ENCODE results near the gene CBLB. TPM values are rescaled to one million over a fixed set of nuclear protein-coding genes. Genes with fewer than 3 reads are reported as not detected.

The CBLB gene
- total RNA-seq, 1 donor from 2014 or later = 45.9 TPM

DNA sequence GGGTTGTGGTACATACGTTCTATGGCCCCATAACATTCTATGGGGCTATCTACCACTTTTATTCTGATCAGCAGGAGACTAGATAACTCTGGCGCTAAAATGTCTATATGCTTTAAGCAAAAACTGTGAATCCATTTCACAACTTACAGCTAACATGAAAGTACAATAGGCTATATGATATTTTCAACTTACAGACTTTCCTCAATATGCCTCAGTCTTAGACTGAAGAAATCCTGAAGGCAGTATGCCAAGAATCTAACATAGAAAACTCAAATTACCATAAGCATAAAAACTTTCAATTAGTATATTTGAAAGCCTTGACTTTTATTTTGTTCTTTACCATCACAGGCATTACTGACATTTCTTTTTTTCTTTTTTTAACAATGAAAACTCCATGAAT lies 81.4 kb downstream of the CBLB start:
- DNase-seq (ENCODE audit: low read depth) = no peak
- peaks cover 18% of the 10 kb centered on the region for H4K20me1 ChIP-seq (ENCODE audit: insufficient read depth, low read length)

DNA sequence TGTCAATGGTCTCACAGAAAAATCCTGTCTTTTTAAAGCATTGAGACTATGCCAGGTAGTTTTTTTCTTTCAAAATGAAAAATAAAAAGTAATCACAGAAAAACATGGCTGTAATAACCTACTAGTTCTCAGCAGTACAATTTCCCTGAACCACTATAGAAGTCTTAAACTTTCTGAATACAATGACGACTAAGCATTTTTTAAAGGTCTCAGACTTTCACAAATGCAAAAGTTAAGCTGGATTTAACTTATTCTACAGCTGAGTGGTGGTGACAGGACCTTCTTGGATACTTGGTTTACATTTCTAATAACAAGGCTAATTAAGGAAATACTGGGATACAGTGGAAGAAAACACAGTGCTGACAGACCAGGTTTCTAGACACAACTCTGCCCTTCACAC lies 81.8 kb downstream of the CBLB start:
- peaks cover 88% of the 10 kb centered on the region for H3K79me2 ChIP-seq (ENCODE audit: insufficient read depth, low read length)
- Mint-ChIP-seq H3K4me1 (ENCODE audit: low read depth, unreplicated experiment) (peaks cover 43% of the 10 kb centered on the region), H3K36me3 (ENCODE audit: low read depth, unreplicated experiment) (peaks cover 4% of the 10 kb centered on the region), H3K4me3 (ENCODE audit: unreplicated experiment) (no peak overlapping the region), H3K27me3 (ENCODE audit: low read depth, unreplicated experiment) (no peaks in the 10 kb centered on the region), H3K9me3 (ENCODE audit: unreplicated experiment) (no peaks in the 10 kb centered on the region), H3K27ac (ENCODE audit: unreplicated experiment) (no peak overlapping the region)
- H2AFZ ChIP-seq (ENCODE audit: low read depth, low read length) = no peak overlapping the region
- H3K4me2 ChIP-seq (ENCODE audit: low read length) = no peak overlapping the region
- H3K27me3 ChIP-seq (ENCODE audit: insufficient read depth, low read length) = no peaks in the 10 kb centered on the region
- H3K9ac ChIP-seq (ENCODE audit: low read length) = no peak overlapping the region
- H3K4me1 ChIP-seq (ENCODE audit: insufficient read depth, low read length) = peaks cover 16% of the 10 kb centered on the region
- no peaks in the 10 kb centered on the region for H3K36me3 ChIP-seq (ENCODE audit: insufficient read depth, low read length)
- H3K27ac ChIP-seq (ENCODE audit: low read depth, low read length) = no peak overlapping the region
- TF ChIP-seq EZH2 (IDR thresholded peaks at IDR 0.05; ENCODE audit: insufficient read depth, low read length) = no peak
- TF ChIP-seq, protein P1, sequence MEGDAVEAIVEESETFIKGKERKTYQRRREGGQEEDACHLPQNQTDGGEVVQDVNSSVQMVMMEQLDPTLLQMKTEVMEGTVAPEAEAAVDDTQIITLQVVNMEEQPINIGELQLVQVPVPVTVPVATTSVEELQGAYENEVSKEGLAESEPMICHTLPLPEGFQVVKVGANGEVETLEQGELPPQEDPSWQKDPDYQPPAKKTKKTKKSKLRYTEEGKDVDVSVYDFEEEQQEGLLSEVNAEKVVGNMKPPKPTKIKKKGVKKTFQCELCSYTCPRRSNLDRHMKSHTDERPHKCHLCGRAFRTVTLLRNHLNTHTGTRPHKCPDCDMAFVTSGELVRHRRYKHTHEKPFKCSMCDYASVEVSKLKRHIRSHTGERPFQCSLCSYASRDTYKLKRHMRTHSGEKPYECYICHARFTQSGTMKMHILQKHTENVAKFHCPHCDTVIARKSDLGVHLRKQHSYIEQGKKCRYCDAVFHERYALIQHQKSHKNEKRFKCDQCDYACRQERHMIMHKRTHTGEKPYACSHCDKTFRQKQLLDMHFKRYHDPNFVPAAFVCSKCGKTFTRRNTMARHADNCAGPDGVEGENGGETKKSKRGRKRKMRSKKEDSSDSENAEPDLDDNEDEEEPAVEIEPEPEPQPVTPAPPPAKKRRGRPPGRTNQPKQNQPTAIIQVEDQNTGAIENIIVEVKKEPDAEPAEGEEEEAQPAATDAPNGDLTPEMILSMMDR (IDR thresholded peaks at IDR 0.05; ENCODE audit: insufficient read depth, low read depth, low read length) = no peak
- H3K4me3 ChIP-seq (ENCODE audit: insufficient read depth, low read depth, low read length) = no peak overlapping the region
- H3K9me3 ChIP-seq (ENCODE audit: insufficient read depth, low read depth, low read length) = no peaks in the 10 kb centered on the region
- no peak for DNase-seq (ENCODE audit: low read depth)
- no peak for FAIRE-seq
- H4K20me1 ChIP-seq (ENCODE audit: insufficient read depth, low read length) = peaks cover 16% of the 10 kb centered on the region

More for the DNA sequence above, 81.4 kb downstream of the CBLB start:
- no peak overlapping the region for H3K4me3 ChIP-seq (ENCODE audit: insufficient read depth, low read depth, low read length)
- TF ChIP-seq, protein P1 (IDR thresholded peaks at IDR 0.05; ENCODE audit: insufficient read depth, low read depth, low read length) = no peak
- TF ChIP-seq EZH2 (IDR thresholded peaks at IDR 0.05; ENCODE audit: insufficient read depth, low read length) = no peak
- no peak overlapping the region for H3K4me3 Mint-ChIP-seq (ENCODE audit: unreplicated experiment)
- H3K27me3 Mint-ChIP-seq (ENCODE audit: low read depth, unreplicated experiment) = no peaks in the 10 kb centered on the region
- H3K9ac ChIP-seq (ENCODE audit: low read length) = no peak overlapping the region
- H3K27ac Mint-ChIP-seq (ENCODE audit: unreplicated experiment) = no peak overlapping the region
- H2AFZ ChIP-seq (ENCODE audit: low read depth, low read length) = no peak overlapping the region
- no peak overlapping the region for H3K4me2 ChIP-seq (ENCODE audit: low read length)
- peaks cover 3% of the 10 kb centered on the region for H3K36me3 Mint-ChIP-seq (ENCODE audit: low read depth, unreplicated experiment)
- H3K9me3 Mint-ChIP-seq (ENCODE audit: unreplicated experiment) = no peaks in the 10 kb centered on the region
- FAIRE-seq = no peak
- no peaks in the 10 kb centered on the region for H3K9me3 ChIP-seq (ENCODE audit: insufficient read depth, low read depth, low read length)
- no peaks in the 10 kb centered on the region for H3K36me3 ChIP-seq (ENCODE audit: insufficient read depth, low read length)
- no peaks in the 10 kb centered on the region for H3K27me3 ChIP-seq (ENCODE audit: insufficient read depth, low read length)
- H3K4me1 ChIP-seq (ENCODE audit: insufficient read depth, low read length) = peaks cover 21% of the 10 kb centered on the region
- peaks cover 44% of the 10 kb centered on the region for H3K4me1 Mint-ChIP-seq (ENCODE audit: low read depth, unreplicated experiment)
- peaks cover 89% of the 10 kb centered on the region for H3K79me2 ChIP-seq (ENCODE audit: insufficient read depth, low read length)
- no peak overlapping the region for H3K27ac ChIP-seq (ENCODE audit: low read depth, low read length)

DNA sequence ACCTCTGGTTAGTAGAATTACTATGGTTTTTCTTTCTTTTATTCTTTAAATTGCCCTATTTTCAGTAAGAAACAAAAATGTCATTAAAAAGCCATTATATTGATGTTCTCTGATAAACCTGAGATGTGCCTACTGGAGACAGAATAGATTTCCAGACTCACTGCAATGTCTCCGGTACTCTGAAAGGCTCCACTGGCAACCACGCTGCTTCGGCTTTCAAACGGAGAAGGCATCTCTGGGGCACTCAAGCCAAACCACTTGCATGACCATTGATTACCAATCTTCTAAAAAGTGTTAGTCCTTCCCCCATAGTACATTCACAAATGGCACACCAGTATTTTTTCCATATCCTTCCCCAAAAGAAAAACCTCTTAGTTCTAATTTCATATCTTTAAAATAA lies 82.6 kb downstream of the CBLB start:
- no peak overlapping the region for H3K27ac ChIP-seq (ENCODE audit: low read depth, low read length)
- H3K9ac ChIP-seq (ENCODE audit: low read length) = no peak overlapping the region
- DNase-seq (ENCODE audit: low read depth) = no peak
- H3K36me3 ChIP-seq (ENCODE audit: insufficient read depth, low read length) = no peaks in the 10 kb centered on the region
- no peaks in the 10 kb centered on the region for H3K27me3 ChIP-seq (ENCODE audit: insufficient read depth, low read length)
- Mint-ChIP-seq H3K4me3 (ENCODE audit: unreplicated experiment) (no peak overlapping the region), H3K36me3 (ENCODE audit: low read depth, unreplicated experiment) (peaks cover 4% of the 10 kb centered on the region), H3K4me1 (ENCODE audit: low read depth, unreplicated experiment) (peaks cover 44% of the 10 kb centered on the region), H3K9me3 (ENCODE audit: unreplicated experiment) (no peaks in the 10 kb centered on the region), H3K27me3 (ENCODE audit: low read depth, unreplicated experiment) (no peaks in the 10 kb centered on the region), H3K27ac (ENCODE audit: unreplicated experiment) (no peak overlapping the region)
- H4K20me1 ChIP-seq (ENCODE audit: insufficient read depth, low read length) = peaks cover 16% of the 10 kb centered on the region
- peaks cover 89% of the 10 kb centered on the region for H3K79me2 ChIP-seq (ENCODE audit: insufficient read depth, low read length)
- H3K4me1 ChIP-seq (ENCODE audit: insufficient read depth, low read length) = peaks cover 9% of the 10 kb centered on the region
- FAIRE-seq = no peak
- no peak overlapping the region for H3K4me3 ChIP-seq (ENCODE audit: insufficient read depth, low read depth, low read length)
- no peak overlapping the region for H3K4me2 ChIP-seq (ENCODE audit: low read length)
- no peak overlapping the region for H2AFZ ChIP-seq (ENCODE audit: low read depth, low read length)
- H3K9me3 ChIP-seq (ENCODE audit: insufficient read depth, low read depth, low read length) = no peaks in the 10 kb centered on the region
- no peak for TF ChIP-seq EZH2 (IDR thresholded peaks at IDR 0.05; ENCODE audit: insufficient read depth, low read length)
- TF ChIP-seq, protein P1 (IDR thresholded peaks at IDR 0.05; ENCODE audit: insufficient read depth, low read depth, low read length) = no peak

Data from astrocyte (in vitro differentiated cells and primary cell).